CD4-positive, alpha-beta T cell treated with Interleukin-15 for 1 hour (primary cell): ENCODE results near the gene AKAP6.

ENCODE experiments used
- DNase-seq: peaks from one replicate; pipeline ENCODE4 v3.0.0-alpha.2; 2020

AKAP6 gene

GRCh38 chr14:32413967-32414640 is 85.0 kb downstream of the AKAP6 start:
- DNase-seq = no peak

- no peak for DNase-seq
Measured at GRCh38 chr14:32414808-32415255, 85.7 kb downstream of the AKAP6 start.

- no peak for DNase-seq
Measured at GRCh38 chr14:32417956-32418552, 89.0 kb downstream of the AKAP6 start.

- DNase-seq = no peak
Measured at GRCh38 chr14:32419429-32419828, 90.3 kb downstream of the AKAP6 start.

GRCh38 chr14:32421781-32422180 is 92.7 kb downstream of the AKAP6 start:
- DNase-seq = no peak

- DNase-seq = no peak
Measured at GRCh38 chr14:32422440-32422839, 93.3 kb downstream of the AKAP6 start.

GRCh38 chr14:32426028-32426427 is 96.9 kb downstream of the AKAP6 start:
- no peak for DNase-seq

- no peak for DNase-seq
Measured at GRCh38 chr14:32426586-32427388, 97.7 kb downstream of the AKAP6 start.

GRCh38 chr14:32427726-32428528 is 98.8 kb downstream of the AKAP6 start:
- no peak for DNase-seq

- DNase-seq = no peak
Measured at GRCh38 chr14:32428875-32429274, 99.8 kb downstream of the AKAP6 start.

- no peak for DNase-seq
Measured at GRCh38 chr14:32430326-32430725, 101.2 kb downstream of the AKAP6 start.

- DNase-seq = no peak
Measured at GRCh38 chr14:32432813-32433538, 103.9 kb downstream of the AKAP6 start.

- no peak for DNase-seq
Measured at GRCh38 chr14:32434180-32434579, 105.1 kb downstream of the AKAP6 start.

GRCh38 chr14:32434880-32435279 is 105.8 kb downstream of the AKAP6 start:
- no peak for DNase-seq

GRCh38 chr14:32435411-32435810 is 106.3 kb downstream of the AKAP6 start:
- no peak for DNase-seq

- no peak for DNase-seq
Measured at GRCh38 chr14:32436993-32437392, 107.9 kb downstream of the AKAP6 start.

GRCh38 chr14:32438517-32438916 is 109.4 kb downstream of the AKAP6 start:
- no peak for DNase-seq

- DNase-seq = no peak
Measured at GRCh38 chr14:32443890-32444661, 115.0 kb downstream of the AKAP6 start.

GRCh38 chr14:32447371-32447770 is 118.3 kb downstream of the AKAP6 start:
- no peak for DNase-seq

- no peak for DNase-seq
Measured at GRCh38 chr14:32449648-32450047, 120.5 kb downstream of the AKAP6 start.

GRCh38 chr14:32450919-32451675 is 122.0 kb downstream of the AKAP6 start:
- DNase-seq = no peak
